Right lobe of liver (tissue), 6 donors: Measurements from ENCODE around the gene IBSP. TPM values are rescaled to one million over a fixed set of nuclear protein-coding genes. Genes with fewer than 3 reads are reported as not detected.

Source experiments
- ATAC-seq, 4 donors: fragments of 200-7000 bp; cut with Tn5 transposase; one replicate each; pipeline ENCODE4 v1.9.1; 2020; ENCODE audit warnings: mild to moderate bottlenecking in 4 of 4, moderate library complexity in 4 of 4
- DNase-seq, 3 donors: peaks; one replicate each; pipeline ENCODE4 v3.0.0-alpha.2; 2020
- H3K27ac ChIP-seq, 3 donors: fragments of 200-600 bp; one replicate each; pipeline ENCODE4 v1.8.0; 2022
- H3K27me3 ChIP-seq, 2 donors: fragments of 200-600 bp; one replicate each; pipeline ENCODE4 v1.8.0; 2022
- H3K36me3 ChIP-seq, 4 donors: fragments of 200-600 bp; sonication (generic) in 1 of 4; one replicate each; pipeline versions ENCODE4 v1.5.1 to v1.8.0; 2017 to 2022; ENCODE audit warnings: control low read depth in 1 of 4
- H3K4me1 ChIP-seq, 4 donors: fragments of 200-600 bp; sonication (generic) in 1 of 4; one replicate each; pipeline versions ENCODE4 v1.5.1 to v1.8.0; 2017 to 2022; ENCODE audit warnings: control low read depth in 1 of 4
- H3K4me3 ChIP-seq, 3 donors: fragments of 200-600 bp; one replicate each; pipeline ENCODE4 v1.8.0; 2022
- H3K9me3 ChIP-seq, 4 donors: fragments of 200-600 bp; sonication (generic) in 1 of 4; one replicate each; pipeline versions ENCODE4 v1.5.1 to v1.8.0; 2017 to 2022; ENCODE audit warnings: control low read depth in 1 of 4
- POLR2A ChIP-seq: fragments of 450-650 bp; IDR thresholded peaks from one replicate; pipeline ENCODE4 v1.6.1; 2017; ENCODE audit warnings: antibody characterized with exemption, mild to moderate bottlenecking
- WGBS: methylation state at CpG from one replicate; pipeline ENCODE4 v1.1.6; 2018; ENCODE audit warnings: low coverage, low lambda C conversion rate; ENCODE audit not compliant: insufficient coverage; ENCODE audit errors: missing lambda C conversion rate; 5-methylcytosine and 5-hydroxymethylcytosine counted together
- intact Hi-C, 2 donors: fragments of 100-400 bp; cut with DNase I; formaldehyde crosslinking; loops; one replicate each; pipeline versions ENCODE4 v1.11.2 to v1.14.1; 2022
- total RNA-seq, 6 experiments: library from RNA; depleted of rRNA in 2 of 6; stranded (reverse); fragments of >200 nt in 2 of 6; fragmentation: NEBNext Ultra II Directional in 3 of 6; extraction: Animal tissue kit (Norgen Biotek cat#: 25700) in 3 of 6; gene quantifications; one replicate each; pipeline versions ENCODE4 v1.1.0 to v1.2.4, GENCODE V29; 2016 to 2023
- TF ChIP-seq, protein P1 (sequence below), 4 donors: fragments of 200-600 bp in 3 of 4; fragments of 450-650 bp in 1 of 4; IDR thresholded peaks; one replicate each; pipeline versions ENCODE4 v1.5.1 to v1.8.0; 2016 to 2022; ENCODE audit warnings: antibody characterized with exemption in 4 of 4, mild to moderate bottlenecking in 2 of 4
- donor health status: DM: no; HTN: yes; CAD: no.
- donor health status: DM: no; HTN: no; CAD: no.
- donor health status: DM: no; HTN: no; CAD: no.
- donor health status: DM: no; HTN: yes; CAD: no.
- donor health status: DM: no; HTN: yes; CAD: no.

Gene IBSP
- total RNA-seq, 6 experiments from 2014 or later = not detected

DNA sequence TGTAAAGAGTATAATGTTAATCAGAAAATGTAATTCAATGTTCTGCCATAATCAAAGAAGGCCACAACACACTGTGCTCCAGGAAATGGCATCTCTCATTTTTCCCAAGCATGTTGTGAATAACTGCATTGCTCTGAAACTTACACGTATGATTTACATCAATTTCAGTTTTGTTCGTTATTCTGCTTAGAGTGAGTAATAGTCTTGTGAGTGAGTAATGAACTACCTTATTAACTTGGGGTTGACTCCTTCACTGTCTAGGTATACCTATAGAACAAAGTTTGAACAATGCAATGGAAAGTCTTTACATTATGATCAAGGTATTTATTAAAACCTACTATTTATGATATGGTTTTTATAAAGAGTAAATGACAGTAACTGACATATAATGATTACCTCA lies 17.8 kb upstream of the IBSP start:
- H3K27ac ChIP-seq = no peak overlapping the region
- no peak overlapping the region for H3K4me3 ChIP-seq
- H3K27me3 ChIP-seq = no peaks in the 10 kb centered on the region
- TF ChIP-seq POLR2A = no peak
- TF ChIP-seq, protein P1, sequence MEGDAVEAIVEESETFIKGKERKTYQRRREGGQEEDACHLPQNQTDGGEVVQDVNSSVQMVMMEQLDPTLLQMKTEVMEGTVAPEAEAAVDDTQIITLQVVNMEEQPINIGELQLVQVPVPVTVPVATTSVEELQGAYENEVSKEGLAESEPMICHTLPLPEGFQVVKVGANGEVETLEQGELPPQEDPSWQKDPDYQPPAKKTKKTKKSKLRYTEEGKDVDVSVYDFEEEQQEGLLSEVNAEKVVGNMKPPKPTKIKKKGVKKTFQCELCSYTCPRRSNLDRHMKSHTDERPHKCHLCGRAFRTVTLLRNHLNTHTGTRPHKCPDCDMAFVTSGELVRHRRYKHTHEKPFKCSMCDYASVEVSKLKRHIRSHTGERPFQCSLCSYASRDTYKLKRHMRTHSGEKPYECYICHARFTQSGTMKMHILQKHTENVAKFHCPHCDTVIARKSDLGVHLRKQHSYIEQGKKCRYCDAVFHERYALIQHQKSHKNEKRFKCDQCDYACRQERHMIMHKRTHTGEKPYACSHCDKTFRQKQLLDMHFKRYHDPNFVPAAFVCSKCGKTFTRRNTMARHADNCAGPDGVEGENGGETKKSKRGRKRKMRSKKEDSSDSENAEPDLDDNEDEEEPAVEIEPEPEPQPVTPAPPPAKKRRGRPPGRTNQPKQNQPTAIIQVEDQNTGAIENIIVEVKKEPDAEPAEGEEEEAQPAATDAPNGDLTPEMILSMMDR (IDR thresholded peaks at IDR 0.05) = no peak
- DNase-seq (no peak), ATAC-seq (no peak)
- H3K4me1 ChIP-seq = no peaks in the 10 kb centered on the region
- intact Hi-C loops = no loop called here
- no peaks in the 10 kb centered on the region for H3K36me3 ChIP-seq
- no peaks in the 10 kb centered on the region for H3K9me3 ChIP-seq
- 80% methylated on average over 2 of the region's 2 CpGs for WGBS

DNA sequence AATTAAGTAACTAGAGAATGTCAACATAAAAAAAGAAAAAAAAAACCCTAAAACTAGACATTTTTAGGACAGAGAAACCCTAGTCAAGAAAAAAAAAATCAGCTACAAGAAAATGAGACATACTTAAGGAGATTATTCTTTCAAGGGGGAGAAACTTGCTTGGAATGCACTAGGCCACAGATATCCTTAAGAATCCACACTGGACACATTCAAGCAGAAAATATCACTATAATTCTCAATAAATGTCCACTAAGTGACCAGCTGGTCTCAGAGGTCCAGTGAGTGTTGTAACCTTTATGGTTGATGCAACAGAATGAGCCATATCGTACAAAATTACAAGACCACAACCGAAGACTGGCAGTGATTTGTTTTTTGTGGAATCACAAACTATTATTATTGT lies 15.6 kb upstream of the IBSP start:
- 67% methylated on average over 2 of the region's 2 CpGs for WGBS
- no peaks in the 10 kb centered on the region for H3K4me1 ChIP-seq
- DNase-seq (no peak), ATAC-seq (no peak)
- no peaks in the 10 kb centered on the region for H3K36me3 ChIP-seq
- H3K27ac ChIP-seq = no peak overlapping the region
- no peak for TF ChIP-seq POLR2A
- TF ChIP-seq, protein P1 (IDR thresholded peaks at IDR 0.05) = no peak
- no peaks in the 10 kb centered on the region for H3K9me3 ChIP-seq
- H3K4me3 ChIP-seq = no peak overlapping the region
- intact Hi-C loops = no loop called here
- H3K27me3 ChIP-seq = no peaks in the 10 kb centered on the region

DNA sequence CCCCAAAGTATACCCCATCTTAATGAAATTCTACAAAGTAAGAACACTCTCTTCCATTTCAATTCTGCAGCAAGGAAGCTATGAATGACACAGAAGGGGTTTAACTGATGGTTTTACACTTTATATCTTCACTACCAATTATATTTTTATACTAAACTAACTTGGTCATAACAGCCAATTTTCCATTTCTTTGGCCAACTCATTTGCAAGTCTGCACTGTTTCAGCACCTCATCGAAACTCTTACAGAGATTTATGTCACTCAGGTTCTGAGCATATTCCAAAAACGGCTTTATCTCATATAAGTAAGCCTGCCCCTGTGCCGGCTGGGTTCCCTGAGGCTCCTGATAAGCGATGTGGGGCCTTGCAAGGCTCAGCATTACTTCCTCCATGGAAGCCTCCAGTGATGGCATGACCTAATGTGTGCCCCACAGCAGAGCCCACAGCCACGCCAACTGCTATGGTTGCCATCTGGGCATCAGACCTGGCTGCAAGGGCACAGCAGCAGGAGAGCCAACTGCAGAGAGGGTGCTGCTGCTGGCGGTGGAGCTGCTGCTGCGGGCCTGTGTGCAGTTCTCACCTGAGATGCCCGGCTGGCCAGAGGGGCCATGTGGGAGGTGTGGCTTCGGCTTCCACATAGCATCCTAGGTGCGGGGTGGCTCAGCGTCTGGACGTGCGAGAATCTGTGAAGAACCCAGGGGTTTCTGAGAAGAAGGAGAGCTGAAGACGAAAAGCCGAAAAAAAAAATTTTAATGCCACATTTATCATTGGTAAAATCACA lies 13.4 kb upstream of the IBSP start:
- Histone ChIP-seq H3K9me3 (no peaks in the 10 kb centered on the region), H3K4me3 (no peak overlapping the region), H3K36me3 (no peaks in the 10 kb centered on the region), H3K4me1 (no peaks in the 10 kb centered on the region), H3K27ac (no peak overlapping the region), H3K27me3 (no peaks in the 10 kb centered on the region)
- DNase-seq (no peak), ATAC-seq (no peak)
- intact Hi-C loops = no loop called here
- TF ChIP-seq, protein P1 (IDR thresholded peaks at IDR 0.05) = no peak
- TF ChIP-seq POLR2A = no peak
- WGBS = 74% methylated on average over 11 of the region's 15 CpGs

DNA sequence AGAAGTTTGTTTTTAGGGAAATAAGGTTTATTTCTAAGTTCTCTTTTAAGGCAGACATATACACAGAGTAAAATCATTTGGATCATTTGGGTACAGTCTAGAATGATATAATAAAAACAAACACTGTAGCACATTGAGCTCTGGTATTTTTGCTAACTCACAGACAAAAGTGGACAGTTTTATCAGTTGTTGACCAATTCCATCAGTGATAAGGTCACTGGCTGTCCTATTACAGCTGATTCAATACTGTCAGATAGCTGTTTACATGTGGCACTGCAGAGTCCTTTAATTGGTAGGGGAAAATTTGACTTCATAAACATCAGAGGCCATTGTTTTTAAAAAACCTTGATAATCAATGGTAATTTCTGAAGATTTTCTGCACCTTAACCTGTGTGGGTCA lies 3.5 kb downstream of the IBSP start:
- Histone ChIP-seq H3K4me1 (no peaks in the 10 kb centered on the region), H3K4me3 (no peak overlapping the region), H3K36me3 (no peaks in the 10 kb centered on the region), H3K9me3 (no peaks in the 10 kb centered on the region), H3K27ac (no peak overlapping the region), H3K27me3 (no peaks in the 10 kb centered on the region)
- TF ChIP-seq POLR2A = no peak
- TF ChIP-seq, protein P1 (IDR thresholded peaks at IDR 0.05) = no peak
- peak in 2 of 4 donors; percentile 47 to 80 for ATAC-seq
- intact Hi-C loops = no loop called here
- no peak for DNase-seq
